ENCODE measurements around the gene SEMA3E.
"Not testable (repeated sequence)": the region's sequence is repeated elsewhere in the genome, so short reads cannot be mapped to it uniquely, and the experiment has no call there.

SEMA3E gene

GRCh38 chr7:83486536-83486935 lies 162.4 kb downstream of the SEMA3E start:
- no peak for DNase-seq (ENCODE audit: low read depth)

GRCh38 chr7:83484826-83485225 lies 164.1 kb downstream of the SEMA3E start:
- DNase-seq (ENCODE audit: low read depth): no peak

GRCh38 chr7:83484266-83484665 lies 164.7 kb downstream of the SEMA3E start:
- DNase-seq (ENCODE audit: low read depth): no peak

GRCh38 chr7:83478616-83479015 lies 170.3 kb downstream of the SEMA3E start:
- DNase-seq (ENCODE audit: low read depth): no peak

GRCh38 chr7:83476511-83477050 lies 172.4 kb downstream of the SEMA3E start:
- DNase-seq (ENCODE audit: low read depth): no peak

- DNase-seq (ENCODE audit: low read depth): no peak
Measured at GRCh38 chr7:83475420-83475819, 173.5 kb downstream of the SEMA3E start.

- no peak for DNase-seq (ENCODE audit: low read depth)
Measured at GRCh38 chr7:83472376-83472775, 176.6 kb downstream of the SEMA3E start.

GRCh38 chr7:83469491-83469890 lies 179.4 kb downstream of the SEMA3E start:
- DNase-seq (ENCODE audit: low read depth): no peak

GRCh38 chr7:83469076-83469475 lies 179.9 kb downstream of the SEMA3E start:
- no peak for DNase-seq (ENCODE audit: low read depth)

- no peak for DNase-seq (ENCODE audit: low read depth)
Measured at GRCh38 chr7:83468251-83468739, 180.6 kb downstream of the SEMA3E start.

GRCh38 chr7:83467493-83467892 lies 181.4 kb downstream of the SEMA3E start:
- no peak for DNase-seq (ENCODE audit: low read depth)

GRCh38 chr7:83466956-83467355 lies 182.0 kb downstream of the SEMA3E start:
- no peak for DNase-seq (ENCODE audit: low read depth)

- no peak for DNase-seq (ENCODE audit: low read depth)
Measured at GRCh38 chr7:83466187-83466923, 182.6 kb downstream of the SEMA3E start.

GRCh38 chr7:83465643-83466042 lies 183.3 kb downstream of the SEMA3E start:
- no peak for DNase-seq (ENCODE audit: low read depth)

- DNase-seq (ENCODE audit: low read depth): not testable (repeated sequence)
Measured at GRCh38 chr7:83461820-83462219, 187.1 kb downstream of the SEMA3E start.

- DNase-seq (ENCODE audit: low read depth): not testable (repeated sequence)
Measured at GRCh38 chr7:83459930-83460653, 188.8 kb downstream of the SEMA3E start.

GRCh38 chr7:83459101-83459929 lies 189.6 kb downstream of the SEMA3E start:
- not testable (repeated sequence) for DNase-seq (ENCODE audit: low read depth)

- DNase-seq (ENCODE audit: low read depth): no peak
Measured at GRCh38 chr7:83457022-83457892, 191.7 kb downstream of the SEMA3E start.

- DNase-seq (ENCODE audit: low read depth): no peak
Measured at GRCh38 chr7:83456413-83456812, 192.5 kb downstream of the SEMA3E start.

GRCh38 chr7:83455612-83456011 lies 193.3 kb downstream of the SEMA3E start:
- no peak for DNase-seq (ENCODE audit: low read depth)

GRCh38 chr7:83452256-83452655 lies 196.7 kb downstream of the SEMA3E start:
- DNase-seq (ENCODE audit: low read depth): no peak
